ENCODE results near the gene VAMP4. TPM values are rescaled to one million over a fixed set of nuclear protein-coding genes. Genes with fewer than 3 reads are reported as not detected.

VAMP4 gene, protein sequence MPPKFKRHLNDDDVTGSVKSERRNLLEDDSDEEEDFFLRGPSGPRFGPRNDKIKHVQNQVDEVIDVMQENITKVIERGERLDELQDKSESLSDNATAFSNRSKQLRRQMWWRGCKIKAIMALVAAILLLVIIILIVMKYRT
- 25.8 TPM for total RNA-seq

GRCh38 chr1:171741872-171742576, at the start of gene VAMP4:
Gene VAMP4, minus strand, starts transcription at chr1:171742065. Its CDS starts 3,651 bp downstream, at chr1:171738414.

GRCh38 chr1:171781176-171781875, 39.5 kb upstream of the VAMP4 start, which contains the start of gene METTL13:
Gene METTL13, plus strand, starts transcription at chr1:171781660. Its CDS starts 308 bp downstream, at chr1:171781968.

DNA sequence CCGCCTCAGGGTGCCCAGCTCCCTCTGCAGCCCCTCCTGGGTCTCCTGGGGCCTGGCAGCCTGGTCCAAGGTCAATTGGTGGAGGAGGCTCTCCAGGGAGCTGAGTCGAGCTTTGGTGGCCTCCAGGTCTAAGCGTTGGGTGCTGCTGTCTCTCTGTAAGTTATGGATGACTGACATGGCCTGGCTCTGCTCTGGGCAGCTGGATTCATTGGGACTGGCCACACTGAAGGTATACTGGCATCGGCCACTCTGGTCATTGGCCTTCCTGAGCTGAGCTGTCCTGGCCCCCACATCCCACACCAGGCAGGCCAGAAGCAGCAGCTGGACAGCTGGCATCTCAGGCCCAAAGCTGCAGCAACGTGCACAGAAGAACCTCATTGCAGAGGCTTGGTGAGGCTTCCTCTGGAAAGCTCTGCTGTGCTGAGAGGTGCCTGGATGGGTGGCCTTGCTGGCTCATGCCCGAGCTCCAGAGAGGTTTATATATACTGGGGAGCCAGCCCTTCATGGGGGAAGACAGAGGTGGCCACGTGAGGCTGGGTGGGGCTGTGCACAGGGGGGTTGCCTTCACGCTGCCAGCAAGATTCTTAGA, 89.5 kb downstream of the VAMP4 start, which contains the start of gene MYOC:
TSS of gene MYOC (minus strand) at position 455 of the 589 bp plus-strand sequence. CDS start at position 378, 77 bp downstream.

Small RNAs within 50 kb of the gene (small RNA-seq; reads per million reads assigned to genes)
- not detected for gene RF00601

Other genes starting within 250 kb of the VAMP4 start
- not detected for gene MYOCOS, start 119.8 kb downstream of the VAMP4 start, total RNA-seq
- not detected for gene MYOC, start 89.4 kb downstream of the VAMP4 start, total RNA-seq
- 18.5 TPM for gene METTL13, start 39.6 kb upstream of the VAMP4 start, total RNA-seq
- 72.0 TPM for gene DNM3, start 99.4 kb upstream of the VAMP4 start, total RNA-seq